Inflammatory macrophage (primary cell): Measurements from ENCODE around the gene CNEP1R1.

Experiments used
- DNase-seq, 2 donors: peaks; one replicate each; pipeline ENCODE4 v3.0.0-alpha.2; 2020 to 2022

The CNEP1R1 gene

DNA sequence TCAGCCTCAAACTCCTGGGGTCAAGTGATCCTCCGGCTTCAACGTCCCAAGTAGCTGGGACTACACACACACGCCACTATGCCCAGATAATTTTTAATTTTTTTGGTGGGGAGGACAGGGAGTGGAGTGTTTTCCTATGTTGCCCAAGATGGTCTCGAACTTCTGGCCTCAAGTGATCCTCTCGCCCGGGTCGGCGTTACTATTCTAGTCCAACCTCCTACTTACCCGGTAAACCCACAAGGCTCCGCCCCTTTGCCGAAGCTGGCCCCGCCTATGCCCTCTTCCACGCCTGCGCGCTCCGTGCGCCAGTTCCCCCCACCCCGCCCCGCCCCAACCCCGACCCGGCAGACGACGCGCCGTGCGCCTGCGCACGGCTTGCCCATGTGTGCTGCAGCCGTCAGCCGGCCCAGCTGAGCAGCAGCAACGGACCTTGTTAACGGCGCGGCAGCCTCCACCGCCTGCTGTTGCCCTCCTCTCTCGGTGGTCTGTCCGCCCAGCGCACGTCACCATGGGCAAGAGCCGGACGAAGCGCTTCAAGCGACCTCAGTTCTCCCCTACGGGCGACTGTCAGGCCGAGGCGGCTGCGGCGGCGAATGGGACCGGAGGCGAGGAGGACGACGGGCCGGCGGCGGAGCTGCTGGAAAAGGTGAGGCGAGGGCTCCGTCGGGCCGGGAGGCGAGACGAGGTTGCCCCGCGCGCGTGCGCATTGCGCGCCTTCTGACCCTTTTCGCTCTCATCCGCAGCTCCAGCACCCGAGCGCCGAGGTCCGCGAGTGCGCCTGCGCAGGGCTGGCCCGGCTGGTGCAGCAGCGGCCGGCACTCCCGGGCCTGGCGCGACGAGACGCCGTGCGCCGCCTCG lies 40.8 kb downstream of the CNEP1R1 start, which contains the start of gene HEATR3:
HEATR3 (plus strand) TSS at position 347 of the 858 bp plus-strand sequence; CDS start at position 509, 162 bp downstream.
- peak; percentile 96 to 97 for DNase-seq

DNA sequence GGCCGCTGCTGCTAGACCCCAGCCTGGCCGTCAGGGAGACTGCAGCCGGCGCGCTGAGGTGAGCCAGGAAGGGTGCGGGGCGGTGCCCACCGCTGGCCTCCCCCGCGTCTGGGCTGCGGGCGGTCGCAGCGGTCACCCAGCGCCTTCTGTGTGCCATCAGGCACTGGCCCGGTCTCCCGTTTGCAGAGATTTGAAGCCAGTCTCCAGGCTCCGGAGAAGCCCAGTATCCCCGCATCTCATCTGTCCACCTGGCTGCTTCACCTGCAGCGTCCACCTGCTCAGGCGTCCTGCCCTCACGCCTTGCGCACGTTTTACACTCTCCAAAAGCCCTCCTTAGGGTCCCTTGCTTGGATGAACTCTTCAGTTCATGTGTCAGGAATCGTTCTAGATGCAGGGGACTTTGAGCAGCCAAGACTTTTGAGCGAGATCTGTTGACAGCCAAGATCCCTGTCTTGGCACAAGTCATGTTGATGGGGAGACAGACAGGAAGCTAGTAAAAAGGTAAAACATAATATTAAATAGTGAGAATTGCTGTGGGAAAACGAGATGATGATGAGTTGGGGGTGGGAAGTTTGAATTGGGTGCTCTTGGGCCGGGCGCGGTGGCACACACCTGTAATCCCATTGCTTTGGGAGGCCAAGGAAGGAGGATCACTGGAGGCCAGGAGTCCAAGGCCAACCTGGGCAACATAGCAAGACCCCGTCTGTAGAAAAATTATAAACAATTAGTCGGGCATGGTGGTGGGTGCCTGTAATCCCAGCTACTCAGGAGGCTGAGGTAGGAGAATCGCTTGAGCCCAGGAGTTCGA lies 41.7 kb downstream of the CNEP1R1 start:
- no peak for DNase-seq

DNA sequence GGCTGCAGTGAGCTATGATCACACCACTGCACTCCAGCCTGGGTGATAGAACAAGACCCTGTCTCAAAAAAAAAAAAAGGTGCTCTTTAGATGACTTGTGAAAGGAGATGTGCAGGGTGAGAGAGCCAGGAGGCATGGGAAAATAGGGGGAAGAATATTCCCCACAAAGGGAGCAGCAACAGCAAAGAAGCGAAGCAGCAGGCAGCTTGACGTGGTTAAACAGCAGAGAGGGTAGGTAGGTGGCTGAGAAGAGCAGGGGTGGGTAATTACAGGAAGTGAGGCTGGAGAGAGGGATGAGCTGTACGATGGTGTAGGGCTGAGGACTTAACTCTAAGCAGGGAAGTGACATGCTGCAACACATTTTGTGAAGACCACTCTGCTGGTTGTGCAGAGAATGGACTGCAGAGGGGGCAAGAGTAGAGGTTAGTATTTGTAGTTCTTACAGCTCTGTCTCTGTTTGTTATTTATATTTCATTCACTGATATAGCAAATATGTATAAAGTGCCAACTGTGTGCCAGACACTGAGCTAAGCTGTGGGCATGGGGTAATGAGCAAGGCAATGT lies 42.3 kb downstream of the CNEP1R1 start:
- peak; percentile 54 to 57 for DNase-seq

DNA sequence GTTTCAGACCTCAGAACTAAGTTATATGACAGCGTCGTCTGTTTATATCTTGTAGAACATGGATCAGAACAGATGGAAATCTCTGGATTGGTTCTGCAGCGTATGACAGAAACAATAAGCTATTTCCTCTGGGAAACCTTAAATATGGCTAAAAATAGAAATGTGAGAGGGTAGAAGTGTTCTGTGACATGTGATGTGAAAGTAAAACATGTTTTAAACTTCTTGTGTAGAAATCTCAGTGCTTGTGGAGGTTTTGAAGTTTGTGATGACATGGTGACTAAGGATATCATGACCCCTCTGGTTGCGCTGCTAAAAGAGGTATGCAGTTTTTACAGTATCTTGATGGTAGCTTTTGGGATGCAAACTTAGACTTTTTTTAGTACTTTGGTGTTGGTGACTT lies 43.5 kb downstream of the CNEP1R1 start:
- peak in 1 of 2 donors; percentile 22 for DNase-seq

DNA sequence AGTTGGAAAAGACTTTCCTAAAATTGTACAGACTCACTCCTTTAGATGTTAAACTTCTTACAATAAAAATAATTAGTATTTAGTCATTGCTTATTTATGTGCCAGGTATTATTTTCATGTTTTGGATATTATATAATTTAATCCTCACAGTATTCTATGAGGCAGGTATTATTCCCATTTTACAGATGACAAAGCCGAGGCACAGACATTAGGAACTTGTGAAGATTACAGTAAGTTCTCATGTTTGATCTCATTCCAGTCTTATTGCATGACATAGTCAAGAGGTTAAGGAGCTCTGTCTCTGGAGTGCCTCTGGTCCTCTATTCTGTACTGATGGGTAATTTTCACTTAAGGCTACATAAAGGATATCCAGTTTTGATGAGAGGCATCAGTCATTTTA lies 44.0 kb downstream of the CNEP1R1 start:
- no peak for DNase-seq

DNA sequence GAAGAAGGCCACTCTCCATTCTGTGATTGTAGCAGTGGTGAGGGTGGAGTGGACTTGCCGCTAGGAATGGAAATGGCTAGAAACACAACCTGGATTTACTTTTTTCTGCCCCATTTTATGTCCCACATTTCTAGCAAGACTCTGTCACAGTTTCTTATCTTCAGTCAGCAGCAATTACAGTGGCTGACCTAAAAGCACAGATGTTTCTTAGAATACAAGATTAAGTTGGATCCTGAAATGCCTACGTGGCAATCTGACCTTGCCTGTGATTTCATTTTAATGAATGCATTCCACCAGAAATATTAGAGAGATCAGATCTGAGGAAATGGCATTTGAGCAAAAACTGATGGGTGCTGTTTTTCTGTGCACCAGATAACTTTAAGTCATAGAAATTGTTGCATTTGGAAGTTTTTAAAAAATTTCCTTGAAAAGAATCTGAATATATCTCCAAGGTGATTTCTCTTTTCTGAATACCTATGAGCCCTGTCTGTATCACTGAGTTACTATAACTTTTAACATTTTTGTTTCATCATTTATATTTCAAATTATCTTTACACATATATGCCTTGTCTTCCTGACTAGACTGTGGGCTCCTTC lies 46.1 kb downstream of the CNEP1R1 start:
- DNase-seq = no peak

DNA sequence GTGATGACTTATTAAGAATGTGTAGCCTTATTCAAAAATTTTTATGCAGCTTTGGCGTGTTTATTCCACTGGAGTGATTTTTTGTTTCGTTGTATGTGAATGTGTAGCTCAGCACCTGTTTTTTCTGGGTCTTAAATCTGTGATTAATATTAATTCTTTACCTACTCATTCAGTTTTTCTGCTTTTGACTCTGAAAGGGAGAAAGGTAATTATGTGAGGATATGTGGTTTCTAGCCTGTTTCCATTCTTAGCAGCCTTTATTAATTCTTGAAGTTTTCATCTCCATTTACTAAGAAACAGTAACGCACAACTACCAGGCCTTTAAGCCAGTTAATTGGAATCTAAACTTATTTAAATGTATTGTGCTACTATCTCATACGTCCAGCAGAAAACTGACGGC lies 47.7 kb downstream of the CNEP1R1 start:
- no peak for DNase-seq

DNA sequence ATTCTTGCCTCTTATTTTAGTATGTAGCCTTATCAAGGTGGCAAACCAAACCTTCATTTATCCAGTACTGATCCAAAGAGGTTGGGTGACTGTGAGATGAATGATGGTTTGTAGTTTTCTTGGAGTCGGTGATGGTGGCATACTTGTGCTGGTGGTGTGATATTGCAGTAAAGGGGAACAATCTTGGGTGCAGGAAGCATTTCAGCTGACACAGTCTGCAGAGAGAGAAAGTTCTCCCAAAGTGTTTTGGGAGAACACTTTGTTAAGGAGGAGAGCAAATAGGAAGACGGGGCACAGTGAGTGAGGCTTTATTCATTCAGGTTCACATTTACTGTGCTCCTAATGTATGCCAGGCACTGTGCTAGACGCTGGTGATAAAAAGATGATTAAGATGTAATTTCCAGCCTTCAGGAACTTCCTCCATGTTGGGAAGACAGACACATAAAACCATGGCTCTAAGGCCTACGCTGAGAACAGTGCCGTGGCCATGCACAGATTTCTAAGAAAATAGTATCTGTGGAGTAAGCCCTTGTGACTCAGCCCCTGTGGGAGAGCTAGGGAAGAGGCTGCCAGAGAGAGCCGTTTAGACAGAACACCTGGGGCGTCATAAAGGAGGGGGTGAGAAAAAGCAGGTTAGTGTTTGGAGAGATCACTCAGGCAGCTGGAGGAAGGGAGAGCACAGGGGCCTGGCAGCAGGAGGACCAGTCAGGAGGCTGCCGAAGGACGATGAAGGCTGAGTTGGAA lies 54.5 kb downstream of the CNEP1R1 start:
- no peak for DNase-seq

DNA sequence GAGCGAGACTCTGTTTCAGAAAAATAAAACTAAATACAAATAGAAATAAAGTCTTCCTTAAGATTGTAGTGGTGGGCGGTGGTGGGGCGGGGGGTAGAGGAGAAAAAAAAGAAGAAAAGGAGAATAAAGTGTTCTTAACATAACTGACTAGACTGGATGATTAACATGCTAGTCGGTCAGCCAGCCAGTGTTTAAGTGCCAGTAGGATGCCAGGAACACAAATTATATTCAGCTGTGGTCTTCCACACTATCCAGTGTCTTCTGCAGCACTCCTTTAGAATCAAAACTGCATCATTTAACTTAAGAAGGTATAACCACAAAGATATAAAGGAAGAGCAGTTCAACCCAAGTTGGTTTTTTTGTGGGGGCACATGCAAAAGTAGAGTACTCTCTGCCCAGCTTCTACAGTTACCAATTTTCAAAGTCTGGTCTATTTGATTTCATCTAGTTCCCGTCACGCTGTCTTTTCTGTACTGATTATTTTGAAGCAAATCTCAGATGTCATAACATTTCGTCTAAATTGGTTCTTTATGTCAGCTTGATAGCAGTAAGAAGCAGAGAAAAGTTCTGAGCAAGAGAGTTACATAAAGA lies 56.5 kb downstream of the CNEP1R1 start:
- DNase-seq = no peak

DNA sequence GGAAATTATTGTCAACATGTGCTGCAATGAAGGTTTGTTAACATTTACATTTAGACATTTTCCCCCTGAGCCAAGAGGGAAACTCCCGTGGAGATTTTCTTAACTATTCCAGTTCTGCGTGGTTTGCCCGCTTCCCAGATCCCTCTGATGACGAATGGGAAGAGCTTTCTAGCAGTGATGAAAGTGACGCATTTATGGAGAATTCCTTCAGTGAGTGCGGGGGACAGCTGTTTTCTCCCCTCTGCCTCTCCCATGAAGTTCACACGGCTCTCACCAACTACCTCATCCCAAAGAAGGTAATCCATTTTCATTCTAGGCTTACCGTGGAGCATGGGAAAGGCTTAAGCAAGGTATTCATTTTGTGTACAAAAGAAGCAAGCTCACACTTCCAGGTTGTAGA lies 59.0 kb downstream of the CNEP1R1 start:
- DNase-seq = no peak

DNA sequence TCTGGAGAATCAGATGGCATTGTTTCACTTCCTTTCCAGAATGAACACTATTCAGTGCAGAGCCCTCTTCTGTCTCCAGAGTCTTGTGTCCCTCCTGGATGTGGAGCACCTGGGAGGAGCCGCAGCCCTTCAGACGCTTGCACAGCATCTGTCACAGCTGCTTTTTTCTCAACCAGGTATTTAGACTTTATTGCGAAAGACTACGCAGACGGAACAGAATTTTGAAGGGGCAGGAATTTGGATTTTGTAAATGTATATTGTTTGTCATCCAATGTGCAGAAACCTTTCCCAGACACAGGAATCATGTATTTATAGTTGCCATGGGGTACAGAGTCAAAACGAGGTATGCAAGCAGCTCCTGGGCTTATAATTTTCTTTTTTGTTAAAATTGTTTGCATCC lies 61.2 kb downstream of the CNEP1R1 start:
- DNase-seq = no peak
